ENCODE measurements around the gene FAM120B.

FAM120B gene

DNA sequence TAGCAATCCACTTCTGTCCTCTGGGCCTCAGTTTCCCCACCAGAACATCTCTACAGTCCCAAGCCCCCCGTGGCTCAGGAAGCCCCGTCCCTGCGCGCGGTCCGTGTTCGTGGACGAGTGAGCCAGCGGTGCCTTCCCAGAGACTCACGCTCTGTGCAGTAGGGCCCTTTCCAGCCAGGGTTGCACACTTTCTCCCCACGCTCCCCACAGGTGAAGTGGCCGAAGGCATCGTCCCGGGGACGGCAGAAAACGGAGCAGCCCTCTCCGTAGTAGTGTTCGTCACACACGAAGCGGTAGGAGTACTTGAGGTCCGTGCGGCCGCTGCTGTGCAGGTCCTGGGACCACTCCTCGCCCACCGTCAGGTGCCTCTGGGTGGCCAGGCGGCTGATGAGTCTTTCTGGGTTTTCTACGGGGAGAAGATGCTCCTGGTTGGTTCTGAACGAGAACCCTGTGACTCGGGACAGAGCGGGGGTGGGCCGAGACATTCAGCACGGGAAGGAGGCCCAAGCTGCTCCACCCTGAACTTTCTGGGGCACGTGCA, 18.4 kb upstream of the FAM120B start:
- no peak for DNase-seq

DNA sequence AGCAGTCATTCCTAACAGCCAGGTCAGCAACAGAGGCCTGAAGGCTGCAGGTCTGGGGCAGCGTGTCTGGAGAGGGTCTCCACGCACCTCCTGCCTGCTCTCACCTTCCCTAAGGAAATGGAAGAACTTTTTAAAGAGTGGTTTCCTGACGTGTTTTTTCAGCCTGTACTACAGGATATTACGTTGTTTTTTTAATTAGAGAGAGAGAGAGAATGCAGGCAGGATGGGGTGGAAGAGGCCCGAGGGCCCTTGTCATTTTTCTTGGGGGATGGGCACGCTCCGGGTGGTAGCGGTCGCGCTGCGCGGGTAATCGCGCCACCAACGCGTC, 17.7 kb upstream of the FAM120B start:
- DNase-seq, result no peak

DNA sequence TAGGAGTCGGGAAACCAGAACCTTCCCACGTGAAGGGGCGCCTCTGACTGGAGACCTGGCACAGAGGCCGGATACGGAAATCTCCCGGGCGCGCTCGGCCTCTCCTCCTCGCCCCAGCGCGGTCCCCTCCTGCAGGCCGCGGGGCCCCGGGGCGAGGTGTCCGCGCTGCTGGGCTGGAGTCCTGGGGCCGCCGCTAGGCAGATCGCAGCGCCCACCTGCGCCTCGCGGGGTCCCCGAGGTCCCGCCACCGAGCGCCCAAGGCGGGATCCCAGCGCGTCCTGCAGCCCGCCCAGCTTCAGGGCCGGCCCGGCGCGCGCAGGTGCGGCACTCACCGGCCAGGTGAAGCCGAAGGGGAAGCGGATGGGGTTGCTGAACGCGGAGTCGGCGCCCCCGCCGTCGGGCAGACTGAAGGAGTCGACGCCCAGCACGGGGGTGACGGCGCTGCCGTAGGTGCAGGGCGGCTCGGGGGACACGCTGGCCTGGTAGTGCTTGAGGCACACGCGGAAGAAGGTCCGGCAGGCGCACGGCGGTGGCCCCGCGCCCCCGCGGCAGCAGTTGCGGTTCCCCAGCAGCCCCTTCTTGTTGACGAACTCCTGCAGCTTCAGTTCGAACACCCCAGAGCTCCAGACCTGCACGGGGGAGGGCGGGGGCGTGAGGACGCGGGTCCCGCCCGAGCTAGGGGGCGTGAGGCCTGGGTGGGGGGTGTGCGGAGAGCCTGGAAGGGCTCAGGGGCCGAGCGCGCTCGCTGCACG, 17.2 kb upstream of the FAM120B start:
- no peak for DNase-seq

DNA sequence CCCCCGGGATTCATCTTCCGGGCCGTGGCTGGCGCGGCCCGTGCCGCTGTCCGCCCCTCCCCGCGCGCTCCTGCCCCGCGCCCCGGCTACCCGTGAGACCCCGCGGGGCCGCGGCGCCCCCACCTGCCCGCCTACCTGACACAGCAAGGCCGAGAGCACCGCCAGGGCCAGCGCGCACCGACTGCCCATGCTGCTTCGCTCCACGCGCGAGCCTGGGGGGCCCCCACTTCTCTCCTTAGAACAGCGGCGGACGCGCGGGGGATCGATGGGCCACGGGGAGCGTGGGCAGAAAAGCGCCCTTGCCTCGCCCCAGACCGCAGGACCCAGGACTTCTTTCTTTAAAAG, 16.6 kb upstream of the FAM120B start:
- no peak for DNase-seq

DNA sequence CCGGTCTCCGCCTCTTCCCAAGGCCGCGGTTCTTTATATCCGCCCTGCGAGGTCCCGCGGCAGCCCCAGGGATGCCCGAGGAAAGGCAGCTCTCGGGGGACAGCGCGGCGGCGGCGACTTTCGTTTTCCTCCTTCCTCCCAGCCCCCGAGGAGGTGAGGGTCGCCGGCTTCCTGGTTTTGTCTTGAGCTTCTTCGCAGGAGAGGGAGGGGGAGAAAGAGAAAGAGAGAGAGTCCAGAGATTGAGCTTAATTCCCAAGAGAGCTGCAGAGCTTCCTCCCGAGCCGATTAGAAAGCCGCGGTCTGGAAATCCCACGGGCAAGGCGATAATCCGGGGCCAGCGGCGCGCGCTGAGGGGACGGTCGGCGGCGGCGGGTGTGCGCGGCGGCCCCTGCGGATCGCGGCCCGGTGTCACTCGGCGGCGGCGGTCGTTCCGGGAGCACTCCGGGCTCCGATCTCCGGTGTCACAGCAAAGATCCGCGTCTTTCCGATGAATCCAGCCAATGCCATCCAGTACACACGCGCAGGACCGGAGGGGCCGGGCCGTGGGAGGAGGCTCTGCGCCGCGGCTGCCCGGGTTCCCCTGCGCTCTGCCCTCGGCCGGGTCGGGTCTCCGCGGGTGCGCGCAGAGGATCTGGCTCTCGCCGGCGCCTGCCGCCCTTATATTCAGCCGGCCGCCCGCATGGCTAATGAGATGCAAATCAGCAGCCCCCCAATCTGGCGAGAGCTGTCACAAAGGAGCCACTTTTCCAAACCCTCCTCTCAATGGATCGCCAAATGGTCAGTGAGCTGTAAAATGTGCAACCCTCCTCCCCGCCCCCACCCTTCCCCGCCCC, 16.0 kb upstream of the FAM120B start, which contains the start of gene DLL1:
TSS of gene DLL1 (minus strand) at position 783 of the 833 bp plus-strand sequence. CDS start 939 bp downstream, outside the sequence.
- DNase-seq, result peak; percentile 45 to 60

DNA sequence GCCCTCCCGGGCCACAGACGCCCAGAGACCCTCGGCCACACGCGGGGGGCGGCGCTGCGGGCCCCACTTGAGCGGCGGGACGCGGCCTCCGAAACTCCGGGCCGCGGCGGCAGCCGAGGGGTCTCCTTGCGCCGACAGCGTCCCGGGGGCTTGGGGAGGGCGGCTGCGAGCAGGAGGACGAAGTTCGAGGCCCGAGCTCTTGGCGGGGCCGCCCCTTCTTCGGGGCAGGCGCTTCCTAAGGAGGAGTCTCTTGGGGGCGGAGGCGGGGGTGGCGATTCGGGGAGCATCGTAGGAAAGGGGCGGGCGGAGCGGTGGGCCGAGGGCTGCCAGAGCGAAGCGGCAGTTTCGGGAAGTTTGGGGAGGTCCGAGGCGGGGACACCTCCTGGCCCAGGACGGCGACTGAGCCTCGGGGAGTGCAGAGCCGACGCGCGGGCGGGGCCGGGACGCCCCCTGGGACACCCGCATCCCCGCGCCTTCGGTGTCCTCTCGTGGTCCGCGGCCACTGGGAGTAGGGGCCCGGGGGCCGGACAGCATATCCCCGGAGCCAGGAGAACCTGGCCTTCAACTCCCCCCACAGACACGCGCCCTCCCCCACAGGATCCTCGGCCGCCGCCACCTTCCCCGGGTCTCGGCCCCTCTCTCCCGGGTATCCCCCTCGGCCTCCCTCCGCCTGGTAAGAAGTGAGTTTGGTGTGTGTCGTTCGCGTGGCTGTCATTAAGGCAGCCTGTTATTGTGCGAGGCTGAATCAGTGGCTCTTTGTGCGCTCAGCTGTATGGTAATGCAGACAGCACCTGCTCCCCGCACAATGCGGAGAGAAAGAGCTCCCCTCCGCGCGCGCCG, 15.1 kb upstream of the FAM120B start:
- DNase-seq, result peak; percentile 51 to 60

DNA sequence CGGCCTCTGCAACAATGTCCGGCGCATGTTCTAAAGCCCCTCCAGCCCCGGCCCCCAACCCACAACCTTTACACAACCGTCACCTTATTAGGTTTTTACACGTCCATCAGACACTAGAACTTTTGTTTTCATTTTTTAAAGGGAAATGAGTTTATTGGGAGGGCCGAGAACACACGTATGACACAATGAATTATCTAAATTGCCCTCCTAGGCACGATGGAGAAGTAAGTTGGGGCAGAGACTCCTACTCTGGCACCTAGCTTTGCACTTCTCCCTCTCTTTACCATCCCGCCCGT, 14.5 kb upstream of the FAM120B start:
- peak in 1 of 2 experiments; percentile 60 for DNase-seq

DNA sequence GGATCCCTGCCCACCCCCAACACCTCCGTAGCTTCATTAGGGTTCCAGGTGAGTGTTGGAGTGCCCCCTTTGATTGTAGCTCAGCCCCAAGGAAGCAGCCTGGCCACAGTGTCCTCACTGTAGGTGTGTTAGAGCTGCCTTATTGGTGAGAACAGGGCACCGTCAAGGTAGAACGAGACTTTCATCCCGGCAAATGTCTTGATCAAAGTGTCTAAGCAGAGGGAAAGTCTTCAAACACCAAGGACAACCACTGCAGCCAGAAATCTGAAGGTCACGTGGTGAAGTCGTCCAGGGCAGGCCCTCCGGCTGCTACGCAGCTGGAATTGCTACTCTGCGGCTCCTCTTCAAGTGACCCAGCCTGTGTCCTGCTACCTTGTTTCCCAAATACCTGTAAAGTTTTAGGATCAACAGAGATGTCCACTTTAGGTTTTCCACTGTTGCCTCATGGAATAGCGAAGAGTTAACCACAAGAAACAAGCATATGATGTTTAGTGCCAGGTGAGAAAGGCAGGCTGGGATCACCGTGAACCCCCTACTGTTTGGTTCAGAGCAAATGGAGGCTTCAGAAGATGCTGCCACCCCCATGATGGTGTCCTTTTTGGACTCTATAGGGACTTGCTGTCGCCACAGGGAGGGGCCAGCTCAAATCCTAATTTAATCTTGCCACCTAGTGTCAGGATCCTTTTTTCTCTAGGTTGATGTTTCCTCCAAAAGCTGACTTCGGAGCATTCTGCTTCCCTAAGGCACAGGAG, 14.0 kb upstream of the FAM120B start:
- no peak for DNase-seq

DNA sequence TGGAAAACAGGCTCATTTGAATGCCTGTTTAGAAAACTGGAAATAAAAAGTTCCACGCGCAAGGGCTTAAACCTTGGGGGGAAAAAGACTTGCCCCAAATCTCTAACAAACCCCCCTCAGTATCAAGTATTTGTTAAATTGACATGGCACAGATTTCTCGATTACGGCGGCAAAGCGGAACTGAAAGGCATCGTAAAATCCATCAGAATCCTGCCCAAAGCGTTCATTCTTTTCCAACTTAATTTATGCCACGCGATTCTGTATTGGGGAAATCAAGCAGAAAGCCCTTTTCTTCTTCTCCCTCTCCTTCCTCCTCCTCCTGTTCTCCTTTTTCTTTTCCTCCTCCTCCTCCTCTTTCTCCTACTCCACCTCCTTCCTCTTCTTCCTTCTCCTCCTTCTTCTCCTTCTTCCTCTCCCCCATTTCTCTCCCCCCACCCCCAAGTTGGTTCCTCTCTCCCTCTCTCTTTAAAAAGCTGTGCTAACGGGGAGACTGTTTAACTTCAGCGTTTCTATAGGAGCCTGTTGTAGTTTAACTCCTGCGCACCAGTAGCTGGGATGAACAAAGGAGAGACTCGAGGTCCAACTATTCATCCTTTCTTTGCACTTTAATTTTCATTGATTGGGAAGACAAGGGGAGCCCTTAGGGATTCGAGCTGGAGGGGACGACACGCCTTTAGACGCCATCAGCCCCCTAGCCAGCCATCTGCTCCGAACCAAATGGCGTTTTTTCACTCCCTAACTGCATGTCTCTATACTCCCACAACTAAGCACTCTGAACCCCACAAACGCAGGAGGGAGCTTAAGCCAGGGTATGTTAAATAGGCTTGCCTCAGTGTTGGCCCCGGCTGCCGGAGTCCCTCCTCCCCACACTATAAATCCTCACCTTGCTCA, 13.0 kb upstream of the FAM120B start:
- DNase-seq, result no peak

DNA sequence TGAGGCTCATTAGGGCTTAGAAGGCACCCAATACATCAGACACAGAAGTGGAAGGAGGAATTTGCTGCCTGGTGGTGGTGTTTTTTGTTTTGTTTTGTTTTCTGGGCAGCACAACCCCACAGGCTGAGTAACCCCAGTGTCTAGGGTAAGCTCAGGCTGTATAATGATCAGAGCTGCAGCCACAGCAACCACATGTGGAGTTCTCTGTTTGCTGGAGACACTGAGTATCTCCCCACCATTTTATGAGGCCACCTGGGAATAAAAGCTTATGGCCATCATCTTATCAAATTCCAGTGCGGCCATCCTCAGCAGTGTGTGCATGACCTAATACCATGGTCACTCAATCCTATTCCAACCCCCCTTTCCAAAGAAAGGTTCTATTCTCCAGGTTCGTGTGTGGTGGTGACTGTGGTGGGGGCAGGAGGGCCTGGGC, 12.2 kb upstream of the FAM120B start:
- DNase-seq, result no peak

DNA sequence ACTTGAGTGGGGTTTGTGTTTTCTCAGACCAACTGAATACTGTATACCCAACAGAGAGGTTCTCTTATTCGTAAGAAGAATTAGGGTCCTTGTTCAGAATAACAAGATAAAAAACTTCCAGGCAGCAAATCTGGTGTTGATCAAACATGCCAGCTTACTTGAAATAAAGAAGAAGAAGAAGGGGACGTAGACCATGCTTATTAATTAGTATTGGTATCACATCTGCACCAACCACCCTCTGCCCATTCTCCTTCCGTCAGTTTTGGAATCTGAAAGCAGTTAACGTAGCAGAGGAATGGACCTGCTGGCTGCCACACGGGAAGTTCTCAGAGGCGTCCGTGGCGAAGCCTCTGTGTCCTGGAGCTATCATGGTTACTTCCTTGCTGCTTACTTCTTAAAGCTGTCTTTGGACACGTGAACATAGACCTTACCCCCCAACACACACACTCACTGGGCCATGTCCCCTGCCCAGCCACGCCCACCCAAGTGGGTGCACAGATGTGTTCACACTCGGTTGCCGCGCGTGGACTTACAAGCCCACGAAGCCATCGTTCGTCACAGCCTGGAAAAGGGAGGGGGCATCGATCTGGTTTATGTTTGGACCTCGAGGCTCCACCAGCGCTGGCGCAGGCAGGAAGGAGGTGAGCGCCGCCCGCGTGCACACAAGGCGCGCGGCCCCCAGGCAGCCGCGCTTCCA, 11.6 kb upstream of the FAM120B start:
- no peak for DNase-seq

DNA sequence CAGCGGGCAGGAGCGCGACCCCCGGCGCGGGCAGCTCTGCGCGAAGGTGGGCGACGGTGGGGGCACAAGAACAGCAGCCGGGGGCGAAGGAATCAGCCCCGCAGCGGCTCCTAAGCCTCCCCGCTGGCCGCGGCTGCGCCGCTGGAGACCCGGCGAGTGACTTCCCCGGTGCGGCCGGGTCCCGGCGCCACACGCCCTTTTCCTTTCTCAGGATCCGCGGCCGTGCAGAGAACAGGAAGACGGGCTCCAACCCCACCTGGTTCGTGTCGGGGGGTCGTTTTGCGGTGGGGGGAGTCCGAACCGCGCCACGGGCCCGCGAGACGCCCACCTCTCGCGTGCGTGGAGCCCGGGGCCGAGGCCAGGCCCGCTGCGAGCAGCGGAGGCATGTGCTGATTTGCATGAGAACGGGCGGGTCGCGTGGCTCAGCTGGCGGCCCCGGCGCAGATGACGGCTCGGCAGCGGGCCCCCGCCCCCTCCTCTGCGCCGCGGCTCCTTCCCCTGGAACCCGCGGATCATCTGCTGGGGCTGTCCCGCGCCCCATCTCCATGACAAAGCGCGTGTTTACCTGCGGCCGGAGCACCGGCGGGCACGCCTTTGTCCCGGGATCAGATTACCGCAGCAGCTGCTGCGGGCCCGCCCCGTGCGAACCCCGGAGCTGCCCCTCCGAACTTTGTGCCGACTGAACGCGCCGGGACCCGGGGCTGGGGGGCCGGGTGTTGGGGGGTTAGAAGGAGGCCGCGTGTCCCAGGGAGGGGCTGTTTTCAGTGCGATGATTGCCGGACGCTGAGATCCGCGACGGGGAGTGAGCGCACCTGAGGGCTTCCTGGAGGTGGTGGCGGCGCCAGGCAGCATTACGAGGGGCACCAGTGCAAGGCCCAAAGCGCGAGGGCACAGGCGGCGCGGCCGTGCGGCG, 10.8 kb upstream of the FAM120B start:
- DNase-seq, result peak; percentile 43 to 53

DNA sequence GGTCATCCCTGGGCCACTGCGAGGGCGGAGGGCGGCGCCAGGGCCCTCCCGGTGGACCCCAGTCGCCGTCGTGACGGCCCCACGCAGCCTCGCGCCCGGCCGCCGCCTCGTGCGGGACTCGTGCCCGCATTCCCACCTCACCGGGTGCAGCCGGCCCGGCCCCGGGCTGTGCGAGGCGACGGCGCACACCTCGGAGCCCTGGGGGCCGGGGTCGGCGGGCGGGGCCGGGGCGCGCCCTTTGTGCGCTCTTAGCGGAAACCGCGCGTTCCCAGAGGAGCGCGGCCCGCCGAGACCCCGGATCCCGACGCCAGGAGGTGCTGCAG, 10.2 kb upstream of the FAM120B start:
- no peak for DNase-seq

DNA sequence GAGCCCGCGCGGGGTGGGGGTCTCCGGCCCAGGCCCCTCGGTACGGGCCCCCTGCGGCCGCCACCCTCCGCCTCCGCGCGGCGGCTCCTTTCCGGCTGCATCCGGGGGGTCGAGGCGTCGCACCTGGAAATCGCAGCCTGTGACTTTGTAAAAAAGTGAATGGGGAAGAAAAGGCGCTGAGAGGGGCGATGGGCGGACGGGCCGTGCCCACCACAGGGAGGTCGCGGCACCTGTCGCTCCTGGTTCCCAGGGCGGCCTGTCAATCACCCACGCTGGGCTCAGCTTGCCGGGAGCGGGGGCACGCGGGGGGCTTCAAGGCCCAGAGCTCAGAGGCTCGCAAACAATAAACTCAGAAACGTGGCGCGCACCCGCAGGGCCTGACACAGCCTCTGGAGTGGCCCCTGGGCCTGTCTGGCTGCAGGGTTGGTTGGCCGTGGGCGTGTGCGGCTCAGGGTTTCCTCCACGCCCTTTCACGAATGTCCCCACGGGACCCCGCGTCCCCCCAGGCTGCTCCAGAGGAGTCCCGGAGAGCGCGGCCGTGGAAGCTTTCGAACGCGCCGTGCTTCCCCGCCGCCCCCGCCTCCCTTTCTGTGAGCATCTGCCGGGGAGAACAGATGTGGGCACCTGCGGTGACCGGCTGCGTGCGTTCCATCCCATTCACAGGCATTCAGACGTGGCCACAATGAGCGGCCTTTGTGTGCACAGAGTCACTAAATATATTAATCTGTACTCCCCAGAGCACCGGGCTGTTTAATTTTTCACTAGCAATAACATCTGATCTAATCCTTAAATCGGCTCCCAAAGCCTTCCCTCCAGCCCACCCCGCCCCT, 9.6 kb upstream of the FAM120B start:
- peak; percentile 51 to 53 for DNase-seq

DNA sequence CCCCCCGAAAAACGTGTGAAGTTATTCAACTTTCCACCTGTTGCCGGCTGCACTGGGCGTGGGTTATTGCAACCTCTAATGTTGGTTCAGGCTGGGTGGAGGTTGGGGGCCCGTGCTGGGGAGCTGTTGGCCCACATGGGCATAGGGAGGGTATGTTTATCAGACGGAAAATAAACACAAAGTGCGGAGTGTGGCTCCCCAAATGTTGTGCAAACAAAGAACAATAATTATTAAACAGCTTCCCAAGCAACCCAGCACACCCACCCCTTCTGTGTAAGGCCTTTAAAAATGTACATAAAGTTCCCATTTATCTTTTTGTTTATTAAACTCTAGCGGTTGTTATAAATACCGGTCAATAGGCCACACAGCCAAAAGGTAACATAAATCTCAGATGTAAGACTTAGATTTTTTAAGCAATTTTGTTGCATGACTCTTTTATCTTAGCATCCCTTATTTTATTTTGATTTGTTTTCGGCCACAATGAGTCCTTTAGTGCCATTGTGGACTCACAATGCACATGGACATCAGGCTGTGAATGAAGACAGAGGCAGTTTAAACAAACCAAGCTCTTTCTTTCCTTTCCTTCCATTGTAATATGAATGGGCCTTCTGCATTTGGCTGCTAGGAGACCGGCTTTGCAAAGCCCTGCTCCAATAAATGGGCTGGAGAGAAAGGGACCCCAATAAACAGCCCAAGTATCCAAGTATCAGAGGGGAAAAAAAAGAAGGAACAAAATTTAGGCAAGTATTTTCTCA, 8.8 kb upstream of the FAM120B start:
- no peak for DNase-seq

DNA sequence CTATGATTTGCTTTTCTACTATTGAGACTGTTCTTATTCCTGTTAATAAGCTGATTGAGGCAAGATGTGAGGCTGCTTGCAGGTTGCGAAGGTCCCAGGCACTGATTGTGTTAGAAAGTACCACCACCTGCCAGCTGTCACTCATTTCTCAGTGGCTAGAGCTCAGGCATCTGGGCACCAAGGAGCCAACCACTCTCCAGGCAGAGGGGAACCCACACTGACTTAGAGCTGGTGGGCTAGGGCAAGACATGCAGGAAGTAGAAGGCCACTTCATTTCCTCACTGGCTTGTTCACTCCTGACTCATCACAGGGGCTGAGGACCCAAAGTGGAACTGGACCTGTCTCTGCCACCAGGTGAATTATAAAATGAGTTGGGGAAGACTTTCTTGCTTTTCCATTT, 7.9 kb upstream of the FAM120B start:
- DNase-seq, result no peak

DNA sequence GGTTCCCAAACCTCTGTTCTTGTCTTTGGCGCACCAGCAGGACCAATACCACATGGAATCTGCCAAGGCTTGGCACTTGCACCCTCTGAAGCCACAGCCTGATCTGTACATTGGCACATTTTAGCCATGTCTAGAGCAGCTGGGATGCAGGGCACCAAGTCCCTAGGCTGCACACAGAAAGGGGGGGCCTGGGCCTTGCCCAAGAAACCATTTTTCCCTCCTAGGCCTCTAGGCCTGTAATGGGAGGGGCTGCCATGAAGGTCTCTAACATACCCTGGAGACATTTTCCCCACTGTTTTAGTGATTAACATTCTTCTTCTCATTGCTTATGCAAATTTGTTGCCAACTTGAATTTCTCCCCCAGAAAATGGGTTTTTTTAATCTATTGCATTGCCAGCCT, 5.4 kb upstream of the FAM120B start:
- DNase-seq, result no peak

DNA sequence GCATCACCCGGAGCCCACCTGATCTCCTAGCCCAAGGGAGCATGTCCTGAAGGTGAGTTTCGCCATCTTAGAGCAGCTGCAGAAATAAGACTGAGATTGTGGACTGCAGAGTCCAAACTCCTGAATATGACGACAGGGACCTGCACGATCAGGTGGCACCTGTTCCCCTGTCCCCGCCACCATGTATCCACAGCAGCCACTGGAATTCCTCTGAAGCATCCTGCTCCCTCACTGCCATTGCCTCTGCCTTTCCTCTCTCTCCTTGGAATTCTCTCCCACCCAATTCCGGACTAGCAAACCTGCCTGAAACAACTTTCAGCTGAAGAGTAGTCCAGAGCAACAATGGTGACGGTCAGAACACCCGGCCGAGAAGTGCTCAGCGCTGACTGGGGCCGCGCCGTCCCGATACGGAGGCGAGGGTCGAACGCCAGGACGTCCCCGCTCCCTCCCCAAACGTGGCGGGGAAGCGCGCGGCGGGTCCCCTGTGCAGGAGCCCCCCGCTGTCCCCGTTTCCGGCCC, 694 bp upstream of the FAM120B start:
- no peak for DNase-seq

Data from NCI-H187 (cell line).